Memory B cell (primary cell): ENCODE data around the gene MIPEP.

ENCODE experiments used
- ATAC-seq: fragments of 150-1000 bp; cut with Tn5 transposase; 2 replicates; pipeline ENCODE4 v1.10.0; 2021; ENCODE audit warnings: low read depth, mild to moderate bottlenecking, moderate library complexity
- DNase-seq, 2 donors: peaks; one replicate each; pipeline ENCODE4 v3.0.0; 2022; ENCODE audit warnings: low spot score in 2 of 2
- H3K27ac Mint-ChIP-seq: one replicate; pipeline ENCODE4 v1.8.0; 2022; ENCODE audit warnings: mild to moderate bottlenecking, moderate library complexity, mixed read lengths
- H3K27me3 Mint-ChIP-seq: one replicate; pipeline ENCODE4 v1.8.0; 2022; ENCODE audit warnings: mixed read lengths
- H3K36me3 Mint-ChIP-seq: one replicate; pipeline ENCODE4 v1.8.0; 2022; ENCODE audit warnings: mild to moderate bottlenecking, mixed read lengths
- H3K4me1 Mint-ChIP-seq: one replicate; pipeline ENCODE4 v1.8.0; 2022; ENCODE audit warnings: mixed read lengths
- H3K4me3 Mint-ChIP-seq: one replicate; pipeline ENCODE4 v1.8.0; 2022; ENCODE audit warnings: mild to moderate bottlenecking, moderate library complexity, mixed read lengths
- H3K9me3 Mint-ChIP-seq: one replicate; pipeline ENCODE4 v1.8.0; 2022; ENCODE audit warnings: mixed read lengths

The MIPEP gene

GRCh38 chr13:23888658-23889614 is at the start of gene MIPEP:
MIPEP (minus strand) TSS chr13:23889400; CDS start chr13:23889320, 80 bp downstream.
- Mint-ChIP-seq H3K4me3 (peak within 1 kb of the TSS; percentile 98), H3K27me3 (no peaks in the 10 kb centered on the region), H3K36me3 (peaks cover 5% of the 10 kb centered on the region), H3K27ac (peak within 1 kb of the TSS; percentile 93), H3K4me1 (peaks cover 21% of the 10 kb centered on the region), H3K9me3 (no peaks in the 10 kb centered on the region)
- DNase-seq (peak; percentile 77 to 78), ATAC-seq (peak; percentile 95)

DNA sequence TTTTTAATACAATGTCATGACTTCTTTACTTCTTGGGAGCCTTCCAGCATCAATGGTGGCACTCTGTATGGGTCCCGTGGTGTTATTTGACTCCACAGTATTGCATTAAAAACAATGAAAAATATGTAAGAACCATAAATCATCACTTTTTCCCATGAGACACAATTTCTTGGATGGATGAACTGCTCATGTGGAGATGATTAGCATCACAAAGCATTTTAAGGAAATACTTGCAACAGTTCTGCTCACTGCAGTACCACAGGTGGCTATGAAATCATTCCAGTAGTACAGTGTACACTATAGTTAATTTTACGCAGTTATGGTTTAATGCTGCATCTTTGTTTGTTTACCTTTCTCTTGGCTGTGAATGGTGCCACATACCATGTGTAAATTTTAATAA is 45.3 kb upstream of the MIPEP start:
- no peaks in the 10 kb centered on the region for H3K4me1 Mint-ChIP-seq
- H3K27ac Mint-ChIP-seq: no peak overlapping the region
- ATAC-seq: no peak
- H3K36me3 Mint-ChIP-seq: peaks cover 7% of the 10 kb centered on the region
- H3K9me3 Mint-ChIP-seq: peaks cover 17% of the 10 kb centered on the region
- H3K27me3 Mint-ChIP-seq: peaks cover 18% of the 10 kb centered on the region
- H3K4me3 Mint-ChIP-seq: no peak overlapping the region
- no peak for DNase-seq

- Mint-ChIP-seq H3K27me3 (peaks cover 8% of the 10 kb centered on the region), H3K27ac (no peak overlapping the region), H3K9me3 (no peaks in the 10 kb centered on the region), H3K4me1 (no peaks in the 10 kb centered on the region), H3K4me3 (no peak overlapping the region), H3K36me3 (no peaks in the 10 kb centered on the region)
- ATAC-seq (no peak), DNase-seq (no peak)
Observed at GRCh38 chr13:23928985-23929384, 39.8 kb upstream of the MIPEP start.

- H3K36me3 Mint-ChIP-seq: no peaks in the 10 kb centered on the region
- peaks cover 11% of the 10 kb centered on the region for H3K27me3 Mint-ChIP-seq
- no peak for DNase-seq
- no peak overlapping the region for H3K27ac Mint-ChIP-seq
- ATAC-seq: no peak
- peaks cover 5% of the 10 kb centered on the region for H3K9me3 Mint-ChIP-seq
- H3K4me3 Mint-ChIP-seq: no peak overlapping the region
- no peaks in the 10 kb centered on the region for H3K4me1 Mint-ChIP-seq
Observed at GRCh38 chr13:23923031-23923430, 33.8 kb upstream of the MIPEP start.

GRCh38 chr13:23922005-23922932 is 33.1 kb upstream of the MIPEP start:
- peaks cover 16% of the 10 kb centered on the region for H3K27me3 Mint-ChIP-seq
- H3K9me3 Mint-ChIP-seq: peaks cover 5% of the 10 kb centered on the region
- DNase-seq (no peak), ATAC-seq (no peak)
- no peak overlapping the region for H3K4me3 Mint-ChIP-seq
- no peaks in the 10 kb centered on the region for H3K4me1 Mint-ChIP-seq
- no peaks in the 10 kb centered on the region for H3K36me3 Mint-ChIP-seq
- H3K27ac Mint-ChIP-seq: no peak overlapping the region

GRCh38 chr13:23921451-23921888 is 32.3 kb upstream of the MIPEP start:
- Mint-ChIP-seq H3K9me3 (peaks cover 7% of the 10 kb centered on the region), H3K4me1 (no peaks in the 10 kb centered on the region), H3K27me3 (peaks cover 20% of the 10 kb centered on the region), H3K36me3 (no peaks in the 10 kb centered on the region), H3K4me3 (no peak overlapping the region), H3K27ac (no peak overlapping the region)
- ATAC-seq (no peak), DNase-seq (no peak)

DNA sequence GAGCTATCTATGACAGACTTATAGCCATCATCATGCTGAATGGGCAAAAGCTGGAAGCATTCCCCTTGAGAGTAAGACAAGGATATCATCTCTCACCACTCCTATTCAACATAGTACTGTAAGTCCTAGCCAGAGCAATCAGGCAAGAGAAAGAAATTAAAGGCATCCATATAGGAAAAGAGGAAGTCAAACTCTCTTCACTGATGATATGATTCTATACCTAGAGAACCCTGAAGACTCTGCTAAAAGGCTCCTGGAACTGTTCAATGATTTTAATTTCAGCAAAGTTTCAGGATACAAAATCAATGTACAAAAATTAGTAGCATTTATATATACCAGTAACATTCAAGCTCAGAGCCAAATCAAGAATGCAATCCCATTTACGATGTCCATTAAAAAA is 29.8 kb upstream of the MIPEP start:
- Mint-ChIP-seq H3K4me3 (no peak overlapping the region), H3K4me1 (no peaks in the 10 kb centered on the region), H3K27ac (no peak overlapping the region), H3K9me3 (peaks cover 7% of the 10 kb centered on the region), H3K36me3 (no peaks in the 10 kb centered on the region), H3K27me3 (peaks cover 19% of the 10 kb centered on the region)
- ATAC-seq: no peak
- DNase-seq: no peak

GRCh38 chr13:23918208-23918607 is 29.0 kb upstream of the MIPEP start:
- no peak overlapping the region for H3K27ac Mint-ChIP-seq
- H3K4me1 Mint-ChIP-seq: no peaks in the 10 kb centered on the region
- no peak overlapping the region for H3K4me3 Mint-ChIP-seq
- H3K27me3 Mint-ChIP-seq: peaks cover 19% of the 10 kb centered on the region
- ATAC-seq: no peak
- DNase-seq: no peak
- no peaks in the 10 kb centered on the region for H3K36me3 Mint-ChIP-seq
- peaks cover 7% of the 10 kb centered on the region for H3K9me3 Mint-ChIP-seq

DNA sequence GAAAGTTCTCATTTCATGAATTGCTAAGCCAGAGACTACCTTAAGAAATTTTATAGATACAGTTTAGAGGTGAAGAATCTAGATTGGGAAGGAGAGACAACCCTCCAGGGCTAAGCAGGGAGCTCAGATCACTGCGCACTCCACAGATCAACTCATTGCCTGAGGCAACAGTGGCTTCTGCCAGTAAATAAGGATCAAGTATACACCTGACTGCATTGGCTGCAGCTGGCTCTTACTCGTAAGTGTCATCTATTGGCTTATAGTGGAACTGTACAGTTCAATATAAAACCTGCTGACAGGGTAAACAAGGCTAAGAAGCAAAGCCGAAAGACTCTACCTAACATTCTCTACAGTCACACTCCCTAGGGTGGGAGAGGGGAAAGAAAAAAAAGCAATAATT is 26.1 kb upstream of the MIPEP start:
- Mint-ChIP-seq H3K36me3 (no peaks in the 10 kb centered on the region), H3K4me1 (no peaks in the 10 kb centered on the region), H3K9me3 (peaks cover 2% of the 10 kb centered on the region), H3K27me3 (peaks cover 16% of the 10 kb centered on the region), H3K27ac (no peak overlapping the region), H3K4me3 (no peak overlapping the region)
- ATAC-seq (no peak), DNase-seq (no peak)

- no peaks in the 10 kb centered on the region for H3K36me3 Mint-ChIP-seq
- peaks cover 14% of the 10 kb centered on the region for H3K27me3 Mint-ChIP-seq
- H3K9me3 Mint-ChIP-seq: peaks cover 2% of the 10 kb centered on the region
- no peaks in the 10 kb centered on the region for H3K4me1 Mint-ChIP-seq
- no peak overlapping the region for H3K27ac Mint-ChIP-seq
- H3K4me3 Mint-ChIP-seq: no peak overlapping the region
- DNase-seq (no peak), ATAC-seq (no peak)
Observed at GRCh38 chr13:23912469-23912868, 23.3 kb upstream of the MIPEP start.

GRCh38 chr13:23909606-23910005 is 20.4 kb upstream of the MIPEP start:
- Mint-ChIP-seq H3K9me3 (no peaks in the 10 kb centered on the region), H3K27ac (no peak overlapping the region), H3K4me3 (no peak overlapping the region), H3K4me1 (no peaks in the 10 kb centered on the region), H3K36me3 (no peaks in the 10 kb centered on the region), H3K27me3 (peaks cover 7% of the 10 kb centered on the region)
- ATAC-seq: no peak
- no peak for DNase-seq

DNA sequence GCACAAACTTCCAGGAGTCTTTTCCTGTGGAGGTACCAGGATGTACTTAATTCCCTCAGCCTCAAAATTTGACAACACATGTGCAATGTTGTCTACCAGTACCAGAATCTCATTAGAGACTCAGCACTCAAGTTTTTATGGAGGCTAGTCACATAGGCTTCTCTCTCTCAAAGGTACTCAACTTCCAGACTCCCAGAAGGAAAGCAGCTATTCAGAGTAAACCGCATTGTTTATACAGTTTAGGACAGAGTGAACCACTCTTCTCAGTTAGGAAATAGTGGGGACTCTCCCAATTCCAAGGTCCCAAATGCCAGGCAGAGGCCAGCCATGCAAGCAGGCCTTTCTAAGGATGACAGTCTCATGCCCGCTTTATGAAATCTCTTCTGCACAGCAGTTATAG is 16.6 kb upstream of the MIPEP start:
- Mint-ChIP-seq H3K9me3 (no peaks in the 10 kb centered on the region), H3K4me1 (peaks cover 2% of the 10 kb centered on the region), H3K27me3 (peaks cover 11% of the 10 kb centered on the region), H3K36me3 (no peaks in the 10 kb centered on the region), H3K4me3 (no peak overlapping the region), H3K27ac (no peak overlapping the region)
- ATAC-seq: no peak
- DNase-seq: no peak

- Mint-ChIP-seq H3K4me1 (peaks cover 2% of the 10 kb centered on the region), H3K27me3 (peaks cover 9% of the 10 kb centered on the region), H3K9me3 (no peaks in the 10 kb centered on the region), H3K4me3 (no peak overlapping the region), H3K36me3 (no peaks in the 10 kb centered on the region), H3K27ac (no peak overlapping the region)
- ATAC-seq: no peak
- DNase-seq: no peak
Observed at GRCh38 chr13:23903906-23904280, 14.7 kb upstream of the MIPEP start.
